ENCODE data around the gene SPATA20. TPM values are rescaled to one million over a fixed set of nuclear protein-coding genes. Genes with fewer than 3 reads are reported as not detected.

Gene SPATA20
- total and polyA plus RNA-seq, 4 donors, result 31.5 to 45.9 (median 44.0) TPM

- 0% methylated on average over 6 of the region's 27 CpGs for WGBS (ENCODE audit: insufficient coverage)
- peaks cover 5% of the 10 kb centered on the region for H3K36me3 ChIP-seq (ENCODE audit: control insufficient read depth, insufficient read depth, low read length)
- no peak overlapping the region for H3K27ac ChIP-seq (ENCODE audit: low read depth, low read length)
- H3K9me3 ChIP-seq (ENCODE audit: control insufficient read depth, insufficient read depth, low read length), result no peaks in the 10 kb centered on the region
- H3K4me1 ChIP-seq (ENCODE audit: control insufficient read depth, insufficient read depth, low read length), result peaks cover 85% of the 10 kb centered on the region
- peak overlapping the region; percentile 54 for H3K4me3 ChIP-seq (ENCODE audit: low read depth, low read length)
- DNase-seq (ENCODE audit: low read depth in 4 of 6, low spot score in 6 of 6), result peak in 1 of 6 donors; percentile 32
- peaks cover 45% of the 10 kb centered on the region for H3K27me3 ChIP-seq (ENCODE audit: control insufficient read depth, insufficient read depth, low read length)
Measured at GRCh38 chr17:50561746-50562141, 14.8 kb downstream of the SPATA20 start.

GRCh38 chr17:50562242-50563091, 15.5 kb downstream of the SPATA20 start:
- H3K27me3 ChIP-seq (ENCODE audit: control insufficient read depth, insufficient read depth, low read length), result peaks cover 44% of the 10 kb centered on the region
- no peaks in the 10 kb centered on the region for H3K36me3 ChIP-seq (ENCODE audit: control insufficient read depth, insufficient read depth, low read length)
- peaks cover 85% of the 10 kb centered on the region for H3K4me1 ChIP-seq (ENCODE audit: control insufficient read depth, insufficient read depth, low read length)
- peak in 1 of 6 donors; percentile 56 for DNase-seq (ENCODE audit: low read depth in 4 of 6, low spot score in 6 of 6)
- H3K4me3 ChIP-seq (ENCODE audit: low read depth, low read length), result peak overlapping the region; percentile 54
- H3K9me3 ChIP-seq (ENCODE audit: control insufficient read depth, insufficient read depth, low read length), result no peaks in the 10 kb centered on the region
- 15% methylated on average over 18 of the region's 22 CpGs for WGBS (ENCODE audit: insufficient coverage)
- peak overlapping the region; percentile 52 for H3K27ac ChIP-seq (ENCODE audit: low read depth, low read length)

- Histone ChIP-seq H3K36me3 (ENCODE audit: control insufficient read depth, insufficient read depth, low read length) (no peaks in the 10 kb centered on the region), H3K9me3 (ENCODE audit: control insufficient read depth, insufficient read depth, low read length) (no peaks in the 10 kb centered on the region), H3K27ac (ENCODE audit: low read depth, low read length) (peak overlapping the region; percentile 52), H3K4me1 (ENCODE audit: control insufficient read depth, insufficient read depth, low read length) (peaks cover 88% of the 10 kb centered on the region), H3K27me3 (ENCODE audit: control insufficient read depth, insufficient read depth, low read length) (peaks cover 43% of the 10 kb centered on the region), H3K4me3 (ENCODE audit: low read depth, low read length) (peak overlapping the region; percentile 54)
- DNase-seq (ENCODE audit: low read depth in 4 of 6, low spot score in 6 of 6), result peak in 1 of 6 donors; percentile 75
- no CpG with 5 or more reads among the region's 4 CpGs for WGBS (ENCODE audit: insufficient coverage)
Measured at GRCh38 chr17:50563092-50563511, 16.1 kb downstream of the SPATA20 start.

- no peaks in the 10 kb centered on the region for H3K9me3 ChIP-seq (ENCODE audit: control insufficient read depth, insufficient read depth, low read length)
- WGBS (ENCODE audit: insufficient coverage), result 12% methylated on average over 3 of the region's 19 CpGs
- peaks cover 77% of the 10 kb centered on the region for H3K4me1 ChIP-seq (ENCODE audit: control insufficient read depth, insufficient read depth, low read length)
- H3K4me3 ChIP-seq (ENCODE audit: low read depth, low read length), result no peak overlapping the region
- H3K27ac ChIP-seq (ENCODE audit: low read depth, low read length), result peak overlapping the region; percentile 87
- H3K27me3 ChIP-seq (ENCODE audit: control insufficient read depth, insufficient read depth, low read length), result peaks cover 31% of the 10 kb centered on the region
- H3K36me3 ChIP-seq (ENCODE audit: control insufficient read depth, insufficient read depth, low read length), result peaks cover 13% of the 10 kb centered on the region
- DNase-seq (ENCODE audit: low read depth in 4 of 6, low spot score in 6 of 6), result peak in 2 of 6 donors; percentile 82 to 93
Measured at GRCh38 chr17:50564916-50565315, 17.9 kb downstream of the SPATA20 start.

GRCh38 chr17:50565402-50566350, 18.7 kb downstream of the SPATA20 start:
- Histone ChIP-seq H3K27ac (ENCODE audit: low read depth, low read length) (peak overlapping the region; percentile 87), H3K27me3 (ENCODE audit: control insufficient read depth, insufficient read depth, low read length) (peaks cover 26% of the 10 kb centered on the region), H3K36me3 (ENCODE audit: control insufficient read depth, insufficient read depth, low read length) (peaks cover 17% of the 10 kb centered on the region), H3K4me3 (ENCODE audit: low read depth, low read length) (no peak overlapping the region), H3K9me3 (ENCODE audit: control insufficient read depth, insufficient read depth, low read length) (no peaks in the 10 kb centered on the region), H3K4me1 (ENCODE audit: control insufficient read depth, insufficient read depth, low read length) (peaks cover 79% of the 10 kb centered on the region)
- 17% methylated on average over 2 of the region's 10 CpGs for WGBS (ENCODE audit: insufficient coverage)
- DNase-seq (ENCODE audit: low read depth in 4 of 6, low spot score in 6 of 6), result peak in 5 of 6 donors; percentile 78 to 99 (median 89)

GRCh38 chr17:50566886-50567285, 19.9 kb downstream of the SPATA20 start:
- peaks cover 22% of the 10 kb centered on the region for H3K36me3 ChIP-seq (ENCODE audit: control insufficient read depth, insufficient read depth, low read length)
- WGBS (ENCODE audit: insufficient coverage), result no CpG with 5 or more reads among the region's 2 CpGs
- no peaks in the 10 kb centered on the region for H3K9me3 ChIP-seq (ENCODE audit: control insufficient read depth, insufficient read depth, low read length)
- H3K27ac ChIP-seq (ENCODE audit: low read depth, low read length), result no peak overlapping the region
- no peak overlapping the region for H3K4me3 ChIP-seq (ENCODE audit: low read depth, low read length)
- DNase-seq (ENCODE audit: low read depth in 4 of 6, low spot score in 6 of 6), result no peak
- peaks cover 75% of the 10 kb centered on the region for H3K4me1 ChIP-seq (ENCODE audit: control insufficient read depth, insufficient read depth, low read length)
- H3K27me3 ChIP-seq (ENCODE audit: control insufficient read depth, insufficient read depth, low read length), result peaks cover 18% of the 10 kb centered on the region

GRCh38 chr17:50568659-50569058, 21.7 kb downstream of the SPATA20 start:
- no peak overlapping the region for H3K27ac ChIP-seq (ENCODE audit: low read depth, low read length)
- H3K4me1 ChIP-seq (ENCODE audit: control insufficient read depth, insufficient read depth, low read length), result peaks cover 58% of the 10 kb centered on the region
- no peak overlapping the region for H3K4me3 ChIP-seq (ENCODE audit: low read depth, low read length)
- peaks cover 33% of the 10 kb centered on the region for H3K36me3 ChIP-seq (ENCODE audit: control insufficient read depth, insufficient read depth, low read length)
- H3K9me3 ChIP-seq (ENCODE audit: control insufficient read depth, insufficient read depth, low read length), result no peaks in the 10 kb centered on the region
- H3K27me3 ChIP-seq (ENCODE audit: control insufficient read depth, insufficient read depth, low read length), result peaks cover 2% of the 10 kb centered on the region
- WGBS (ENCODE audit: insufficient coverage), result 90% methylated on average over 5 of the region's 12 CpGs
- DNase-seq (ENCODE audit: low read depth in 4 of 6, low spot score in 6 of 6), result no peak

GRCh38 chr17:50569592-50569991, 22.6 kb downstream of the SPATA20 start:
- WGBS (ENCODE audit: insufficient coverage), result 74% methylated on average over 7 of the region's 7 CpGs
- H3K4me1 ChIP-seq (ENCODE audit: control insufficient read depth, insufficient read depth, low read length), result peaks cover 49% of the 10 kb centered on the region
- H3K27ac ChIP-seq (ENCODE audit: low read depth, low read length), result no peak overlapping the region
- H3K27me3 ChIP-seq (ENCODE audit: control insufficient read depth, insufficient read depth, low read length), result no peaks in the 10 kb centered on the region
- no peaks in the 10 kb centered on the region for H3K9me3 ChIP-seq (ENCODE audit: control insufficient read depth, insufficient read depth, low read length)
- no peak overlapping the region for H3K4me3 ChIP-seq (ENCODE audit: low read depth, low read length)
- peaks cover 41% of the 10 kb centered on the region for H3K36me3 ChIP-seq (ENCODE audit: control insufficient read depth, insufficient read depth, low read length)
- no peak for DNase-seq (ENCODE audit: low read depth in 4 of 6, low spot score in 6 of 6)

GRCh38 chr17:50570032-50570431, 23.1 kb downstream of the SPATA20 start:
- no peak overlapping the region for H3K4me3 ChIP-seq (ENCODE audit: low read depth, low read length)
- no peaks in the 10 kb centered on the region for H3K9me3 ChIP-seq (ENCODE audit: control insufficient read depth, insufficient read depth, low read length)
- H3K27me3 ChIP-seq (ENCODE audit: control insufficient read depth, insufficient read depth, low read length), result no peaks in the 10 kb centered on the region
- WGBS (ENCODE audit: insufficient coverage), result 61% methylated on average over 6 of the region's 8 CpGs
- no peak overlapping the region for H3K27ac ChIP-seq (ENCODE audit: low read depth, low read length)
- peaks cover 44% of the 10 kb centered on the region for H3K4me1 ChIP-seq (ENCODE audit: control insufficient read depth, insufficient read depth, low read length)
- DNase-seq (ENCODE audit: low read depth in 4 of 6, low spot score in 6 of 6), result peak in 1 of 6 donors; percentile 56
- peaks cover 43% of the 10 kb centered on the region for H3K36me3 ChIP-seq (ENCODE audit: control insufficient read depth, insufficient read depth, low read length)

All from spinal cord (tissue), 10 donors.